ENCODE data around the gene CTF1.

The CTF1 gene

DNA sequence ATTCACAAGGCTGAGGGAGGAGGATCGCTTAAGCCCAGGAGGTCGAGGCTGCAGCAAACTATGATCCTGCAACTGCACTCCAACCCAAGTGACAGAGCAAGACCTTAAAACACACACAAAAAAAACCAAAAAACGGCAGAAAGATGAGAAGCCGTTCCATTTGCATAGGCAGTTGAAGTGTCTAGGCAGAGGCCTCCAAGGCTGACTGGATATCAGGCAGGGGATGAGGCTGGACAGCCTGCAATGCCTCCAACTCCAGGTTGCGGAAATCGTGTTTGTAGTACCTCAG, 25.0 kb downstream of the CTF1 start:
- Histone ChIP-seq H3K4me1 (ENCODE audit: control insufficient read depth, low read length) (peaks cover 22% of the 10 kb centered on the region), H3K79me2 (ENCODE audit: control insufficient read depth, low read length) (peaks cover 20% of the 10 kb centered on the region), H4K20me1 (ENCODE audit: control insufficient read depth, insufficient read depth, low read depth, low read length) (no peaks in the 10 kb centered on the region), H3K4me3 (ENCODE audit: low read length) (peak overlapping the region; percentile 80), H3K27me3 (ENCODE audit: control insufficient read depth, low read length) (no peaks in the 10 kb centered on the region), H3F3A (ENCODE audit: control insufficient read depth, insufficient read depth) (peaks cover 4% of the 10 kb centered on the region; the same call in 1 of the 2 replicates), H3K36me3 (ENCODE audit: control insufficient read depth, low read length) (no peaks in the 10 kb centered on the region; the same call in 1 of the 2 replicates), H3K9me2 (replicated peaks; ENCODE audit: control insufficient read depth, low read length) (no peaks in the 10 kb centered on the region), H3K9me3 (ENCODE audit: control insufficient read depth, insufficient read depth, low read length) (no peaks in the 10 kb centered on the region), H3K4me2 (ENCODE audit: low read length) (peak overlapping the region; percentile 70), H3K27ac (ENCODE audit: low read depth, low read length) (no peak overlapping the region)
- no peak for TF ChIP-seq EZH2phosphoT487 (IDR thresholded peaks at IDR 0.05; ENCODE audit: borderline replicate concordance, low read length)
- TF ChIP-seq, protein P1, sequence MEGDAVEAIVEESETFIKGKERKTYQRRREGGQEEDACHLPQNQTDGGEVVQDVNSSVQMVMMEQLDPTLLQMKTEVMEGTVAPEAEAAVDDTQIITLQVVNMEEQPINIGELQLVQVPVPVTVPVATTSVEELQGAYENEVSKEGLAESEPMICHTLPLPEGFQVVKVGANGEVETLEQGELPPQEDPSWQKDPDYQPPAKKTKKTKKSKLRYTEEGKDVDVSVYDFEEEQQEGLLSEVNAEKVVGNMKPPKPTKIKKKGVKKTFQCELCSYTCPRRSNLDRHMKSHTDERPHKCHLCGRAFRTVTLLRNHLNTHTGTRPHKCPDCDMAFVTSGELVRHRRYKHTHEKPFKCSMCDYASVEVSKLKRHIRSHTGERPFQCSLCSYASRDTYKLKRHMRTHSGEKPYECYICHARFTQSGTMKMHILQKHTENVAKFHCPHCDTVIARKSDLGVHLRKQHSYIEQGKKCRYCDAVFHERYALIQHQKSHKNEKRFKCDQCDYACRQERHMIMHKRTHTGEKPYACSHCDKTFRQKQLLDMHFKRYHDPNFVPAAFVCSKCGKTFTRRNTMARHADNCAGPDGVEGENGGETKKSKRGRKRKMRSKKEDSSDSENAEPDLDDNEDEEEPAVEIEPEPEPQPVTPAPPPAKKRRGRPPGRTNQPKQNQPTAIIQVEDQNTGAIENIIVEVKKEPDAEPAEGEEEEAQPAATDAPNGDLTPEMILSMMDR (IDR thresholded peaks at IDR 0.05; ENCODE audit: low read depth, low read length, poor library complexity, severe bottlenecking), result no peak

DNA sequence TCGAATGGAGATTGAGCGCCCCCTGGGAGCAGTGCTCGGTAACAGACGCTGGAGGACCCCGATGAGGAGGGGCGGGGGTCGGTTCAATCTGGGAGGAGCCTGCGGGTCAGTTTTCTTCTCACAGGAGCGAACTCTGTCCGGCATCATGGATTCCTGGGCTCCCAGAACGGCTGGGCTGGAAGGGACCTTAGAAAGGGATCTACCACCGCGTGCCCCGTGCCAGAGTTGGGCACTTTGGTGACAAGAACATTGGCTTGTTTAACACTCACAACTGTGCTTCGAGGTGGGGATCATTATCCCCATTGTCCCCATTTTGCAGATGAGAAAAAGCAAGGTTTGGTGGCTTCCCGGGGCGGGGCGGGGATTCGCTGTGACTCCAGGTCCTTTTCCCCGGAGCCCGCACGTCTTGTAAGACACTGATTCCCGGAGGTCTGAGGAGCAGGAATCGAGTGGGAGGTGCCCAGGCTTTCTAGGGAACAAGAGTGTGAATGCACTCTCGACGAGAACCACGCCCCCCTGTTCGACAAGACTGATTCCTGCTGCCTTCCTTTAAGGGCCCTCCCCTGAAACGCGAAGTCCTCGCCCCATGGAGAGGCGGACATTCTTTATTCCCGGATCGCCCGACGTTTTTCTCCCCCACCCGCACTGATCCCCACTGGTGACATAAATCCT, 25.5 kb downstream of the CTF1 start:
- Histone ChIP-seq H4K20me1 (ENCODE audit: control insufficient read depth, insufficient read depth, low read depth, low read length) (no peaks in the 10 kb centered on the region), H3K4me2 (ENCODE audit: low read length) (peak overlapping the region; percentile 70), H3K9me2 (replicated peaks; ENCODE audit: control insufficient read depth, low read length) (no peaks in the 10 kb centered on the region), H3K9me3 (ENCODE audit: control insufficient read depth, insufficient read depth, low read length) (no peaks in the 10 kb centered on the region), H3K36me3 (ENCODE audit: control insufficient read depth, low read length) (peaks cover 4% of the 10 kb centered on the region; the same call in 1 of the 2 replicates), H3K79me2 (ENCODE audit: control insufficient read depth, low read length) (peaks cover 20% of the 10 kb centered on the region), H3F3A (ENCODE audit: control insufficient read depth, insufficient read depth) (peaks cover 4% of the 10 kb centered on the region; the same call in 1 of the 2 replicates), H3K4me3 (ENCODE audit: low read length) (peak overlapping the region; percentile 80), H3K4me1 (ENCODE audit: control insufficient read depth, low read length) (peaks cover 22% of the 10 kb centered on the region), H3K27me3 (ENCODE audit: control insufficient read depth, low read length) (no peaks in the 10 kb centered on the region), H3K27ac (ENCODE audit: low read depth, low read length) (no peak overlapping the region)
- TF ChIP-seq EZH2phosphoT487 (IDR thresholded peaks at IDR 0.05; ENCODE audit: borderline replicate concordance, low read length), result no peak
- TF ChIP-seq, protein P1 (IDR thresholded peaks at IDR 0.05; ENCODE audit: low read depth, low read length, poor library complexity, severe bottlenecking), result peak; percentile 89

DNA sequence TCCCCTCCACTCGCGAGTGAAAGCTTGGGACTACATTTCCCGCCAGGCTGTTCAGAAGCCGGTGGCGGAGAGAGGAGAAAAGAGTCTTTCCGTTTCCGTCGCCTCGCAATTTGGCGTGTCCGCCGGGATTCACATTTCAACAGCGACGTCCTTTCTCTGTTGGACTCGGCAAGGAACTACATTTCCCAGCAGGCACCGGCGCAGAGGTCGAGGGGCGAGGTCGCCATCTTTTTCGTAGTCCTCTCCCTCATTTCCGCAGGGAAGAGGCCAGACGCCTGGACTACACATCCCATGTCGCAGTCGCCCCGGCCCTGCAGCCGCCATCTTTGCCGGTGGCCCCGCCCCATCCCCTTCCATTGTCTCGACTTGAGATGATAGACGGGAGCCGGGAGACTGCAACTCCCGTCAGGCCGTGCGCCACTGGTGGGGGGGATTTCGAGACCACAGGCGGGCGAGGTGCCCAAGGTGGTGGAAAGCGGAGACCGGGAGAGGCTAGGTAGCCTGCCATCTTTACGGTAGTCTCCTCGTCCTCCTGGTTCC, 26.1 kb downstream of the CTF1 start:
- Histone ChIP-seq H3K9me3 (ENCODE audit: control insufficient read depth, insufficient read depth, low read length) (no peaks in the 10 kb centered on the region), H3K4me2 (ENCODE audit: low read length) (peak overlapping the region; percentile 72), H4K20me1 (ENCODE audit: control insufficient read depth, insufficient read depth, low read depth, low read length) (no peaks in the 10 kb centered on the region), H3K4me1 (ENCODE audit: control insufficient read depth, low read length) (peaks cover 27% of the 10 kb centered on the region), H3K9me2 (replicated peaks; ENCODE audit: control insufficient read depth, low read length) (no peaks in the 10 kb centered on the region), H3K36me3 (ENCODE audit: control insufficient read depth, low read length) (peaks cover 10% of the 10 kb centered on the region), H3K27ac (ENCODE audit: low read depth, low read length) (peak overlapping the region; percentile 75), H3F3A (ENCODE audit: control insufficient read depth, insufficient read depth) (peaks cover 4% of the 10 kb centered on the region; the same call in 1 of the 2 replicates), H3K79me2 (ENCODE audit: control insufficient read depth, low read length) (peaks cover 20% of the 10 kb centered on the region), H3K27me3 (ENCODE audit: control insufficient read depth, low read length) (no peaks in the 10 kb centered on the region), H3K4me3 (ENCODE audit: low read length) (peak overlapping the region; percentile 80)
- TF ChIP-seq, protein P1 (IDR thresholded peaks at IDR 0.05; ENCODE audit: low read depth, low read length, poor library complexity, severe bottlenecking), result no peak
- no peak for TF ChIP-seq EZH2phosphoT487 (IDR thresholded peaks at IDR 0.05; ENCODE audit: borderline replicate concordance, low read length)

All from DOHH2 (cell line).